Activated CD8-positive, alpha-beta memory T cell treated with anti-CD3 and anti-CD28 coated beads, Interleukin-2, amount 10 ng/mL, durations not matched to agents 7 days and 5 days (primary cell): ENCODE results near the gene NCOA3. TPM values are rescaled to one million over a fixed set of nuclear protein-coding genes. Genes with fewer than 3 reads are reported as not detected.

Experiments used
- ATAC-seq: fragments of 150-1000 bp; cut with Tn5 transposase; one replicate; pipeline ENCODE4 v1.10.0; 2021; ENCODE audit warnings: moderate library complexity
- CTCF ChIA-PET: fragments of 350-600 bp; sonication (Branson Sonifier 250); formaldehyde crosslinking; loops from one replicate; lab custom pipeline; 2021; ENCODE audit warnings: antibody characterized with exemption; lab: Charles Lee
- DNase-seq: peaks from one replicate; pipeline ENCODE4 v3.0.0-alpha.2; 2020
- H3K27ac Mint-ChIP-seq: one replicate; pipeline ENCODE4 v1.8.0; 2021; ENCODE audit warnings: mild to moderate bottlenecking, mixed read lengths
- H3K27me3 Mint-ChIP-seq: one replicate; pipeline ENCODE4 v1.8.0; 2021; ENCODE audit warnings: mixed read lengths
- H3K36me3 Mint-ChIP-seq: one replicate; pipeline ENCODE4 v1.8.0; 2021; ENCODE audit warnings: mild to moderate bottlenecking, mixed read lengths
- H3K4me1 Mint-ChIP-seq: one replicate; pipeline ENCODE4 v1.8.0; 2021; ENCODE audit warnings: mixed read lengths
- H3K4me3 Mint-ChIP-seq: one replicate; pipeline ENCODE4 v1.8.0; 2021; ENCODE audit warnings: mild to moderate bottlenecking, moderate library complexity, mixed read lengths
- H3K9me3 Mint-ChIP-seq: one replicate; pipeline ENCODE4 v1.8.0; 2022; ENCODE audit warnings: low read depth, mixed read lengths
- total RNA-seq, 2 experiments: library from RNA; stranded (reverse); gene quantifications; one replicate each; pipeline ENCODE4 v1.2.3, GENCODE V29; 2021

The NCOA3 gene
- total RNA-seq, 2 experiments from 2014 or later, result 74.9 to 75.8 TPM

DNA sequence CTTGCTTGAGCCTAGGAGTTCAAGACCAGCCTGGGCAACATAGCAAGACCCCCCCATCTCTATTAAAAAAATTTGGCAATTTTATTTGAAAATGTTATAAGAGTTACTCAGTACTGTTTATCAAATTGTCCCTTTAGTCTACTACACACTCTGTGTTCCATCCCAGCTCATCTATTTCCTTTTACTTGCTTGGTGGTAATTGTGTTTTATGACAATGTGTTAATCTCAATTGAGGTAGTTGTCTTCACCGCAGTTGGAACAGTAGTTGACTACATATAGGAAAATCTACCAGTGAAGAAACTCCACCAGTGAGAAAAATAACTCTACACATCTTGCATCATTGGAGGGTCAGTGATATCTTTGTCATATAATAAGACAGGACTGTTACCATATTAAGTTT lies 8.0 kb downstream of the NCOA3 start:
- Mint-ChIP-seq H3K27ac (peak overlapping the region; percentile 85), H3K4me1 (peaks cover 62% of the 10 kb centered on the region), H3K36me3 (peaks cover 33% of the 10 kb centered on the region), H3K4me3 (peak overlapping the region; percentile 63), H3K9me3 (no peaks in the 10 kb centered on the region), H3K27me3 (no peaks in the 10 kb centered on the region)
- no peak for DNase-seq
- no peak for ATAC-seq
- CTCF ChIA-PET, result interaction anchor here (0.9 to 2.3 kb wide), 3 partner anchors 11 to 111 kb away, joined by 3 to 8 read pairs (median 3); no protein-coding TSS in a partner anchor

DNA sequence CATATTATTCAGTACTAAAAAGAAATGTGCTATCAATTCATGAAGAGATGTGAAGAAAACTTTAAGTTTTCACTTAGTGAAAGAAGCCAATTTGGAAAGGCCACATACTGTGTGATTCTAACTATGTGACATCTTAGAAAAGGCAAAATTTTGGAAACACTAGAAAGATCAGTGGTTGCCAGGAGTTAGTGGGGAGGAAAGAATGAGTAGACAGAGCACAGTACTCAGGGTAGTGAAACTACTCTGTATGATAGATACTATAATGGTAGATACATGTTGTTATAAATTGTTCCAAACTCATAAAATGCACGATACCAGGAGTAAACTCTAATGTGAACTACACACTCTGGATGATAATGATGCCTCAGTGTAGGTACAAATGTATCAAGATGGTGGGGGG lies 14.2 kb downstream of the NCOA3 start:
- H3K4me3 Mint-ChIP-seq, result no peak overlapping the region
- H3K9me3 Mint-ChIP-seq, result peaks cover 8% of the 10 kb centered on the region
- H3K4me1 Mint-ChIP-seq, result peaks cover 26% of the 10 kb centered on the region
- DNase-seq (no peak), ATAC-seq (peak; percentile 52)
- CTCF ChIA-PET, result interaction anchor here (0.5 to 1.2 kb wide), 3 partner anchors 10 to 132 kb away, joined by 3 to 5 read pairs (median 3); no protein-coding TSS in a partner anchor
- H3K27ac Mint-ChIP-seq, result peak overlapping the region; percentile 41
- no peaks in the 10 kb centered on the region for H3K27me3 Mint-ChIP-seq
- peaks cover 55% of the 10 kb centered on the region for H3K36me3 Mint-ChIP-seq

DNA sequence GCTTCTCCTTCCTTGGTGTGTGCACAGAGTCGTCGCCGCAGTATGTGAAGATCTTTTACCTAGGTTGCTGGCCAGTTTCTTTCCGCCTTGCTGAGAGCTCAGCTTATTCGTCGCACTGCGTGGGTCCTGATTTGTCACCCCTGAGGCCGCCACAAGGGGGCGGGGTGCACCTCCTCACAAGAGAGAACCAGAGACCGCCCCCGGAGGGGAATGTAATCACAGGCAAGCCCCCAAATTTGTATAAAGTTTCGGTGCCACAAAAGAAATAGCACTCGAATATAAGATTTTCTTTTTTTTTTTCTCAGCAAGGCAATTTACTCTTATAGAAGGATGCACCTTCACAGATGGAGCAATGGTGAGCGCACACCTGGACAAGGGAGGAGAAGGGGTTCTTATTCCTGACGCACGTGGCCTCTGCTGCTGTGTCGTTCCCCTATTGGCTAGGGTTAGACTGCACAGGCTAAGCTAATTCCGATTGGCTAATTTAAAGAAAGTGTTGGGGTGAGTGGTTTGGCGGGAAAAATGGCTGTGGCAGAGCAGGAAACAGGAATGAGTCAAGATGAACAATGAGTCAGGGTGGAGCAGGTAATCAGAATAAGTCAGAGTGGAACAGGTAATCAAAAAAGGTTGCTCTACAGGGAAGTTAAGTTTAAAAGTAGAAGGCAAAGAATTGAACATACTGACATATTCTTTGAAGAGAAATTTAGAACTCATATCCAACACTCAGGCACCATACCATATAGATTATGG lies 19.5 kb downstream of the NCOA3 start:
- Mint-ChIP-seq H3K4me3 (no peak overlapping the region), H3K4me1 (peaks cover 14% of the 10 kb centered on the region), H3K36me3 (peaks cover 61% of the 10 kb centered on the region), H3K27ac (peak overlapping the region; percentile 35), H3K27me3 (no peaks in the 10 kb centered on the region), H3K9me3 (peaks cover 17% of the 10 kb centered on the region)
- ATAC-seq, result no peak
- DNase-seq, result no peak
- CTCF ChIA-PET, result interaction anchor here (0.6 to 0.7 kb wide), 2 partner anchors 47 to 106 kb away, joined by 3 to 4 read pairs; no protein-coding TSS in a partner anchor

DNA sequence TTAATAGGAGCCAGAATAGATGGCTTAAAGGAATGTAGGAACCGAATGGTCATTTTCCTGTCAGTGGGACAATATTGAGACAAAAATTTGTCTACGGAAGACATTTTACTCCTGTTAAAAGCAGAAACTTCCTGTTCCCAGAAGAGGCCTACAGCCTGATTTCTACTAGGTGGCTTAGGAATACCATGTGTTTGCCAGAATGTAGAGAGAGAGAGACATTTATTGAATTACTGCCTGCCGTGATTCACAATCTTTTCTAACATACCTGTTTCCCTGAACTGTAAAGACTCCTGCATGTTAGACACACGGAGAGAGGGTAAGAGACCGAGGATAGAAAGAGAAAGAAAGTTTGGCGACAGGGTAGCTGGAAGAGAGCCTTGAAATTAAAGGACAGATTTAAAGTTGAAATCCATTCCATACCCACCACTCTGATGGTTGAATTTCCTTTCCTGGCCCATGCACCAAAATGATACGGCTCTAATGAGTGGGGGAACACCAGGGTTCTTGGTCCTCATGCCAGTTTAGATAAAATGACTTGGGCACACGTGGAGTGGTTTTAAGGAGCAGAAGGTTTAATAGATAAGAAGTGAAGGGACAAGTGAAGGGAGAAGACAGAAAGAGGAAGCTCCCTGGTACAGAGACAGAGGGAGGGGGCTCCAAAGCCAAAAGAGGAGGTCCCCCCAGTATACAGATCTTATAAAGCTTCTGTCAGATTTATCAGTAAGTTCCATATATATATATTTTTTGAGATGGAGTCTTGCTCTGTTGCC lies 22.5 kb downstream of the NCOA3 start:
- H3K36me3 Mint-ChIP-seq, result peaks cover 56% of the 10 kb centered on the region
- H3K4me1 Mint-ChIP-seq, result peaks cover 22% of the 10 kb centered on the region
- H3K27me3 Mint-ChIP-seq, result no peaks in the 10 kb centered on the region
- no peak overlapping the region for H3K27ac Mint-ChIP-seq
- DNase-seq, result no peak
- peaks cover 23% of the 10 kb centered on the region for H3K9me3 Mint-ChIP-seq
- ATAC-seq, result no peak
- CTCF ChIA-PET, result interaction anchor here (0.7 kb wide), 1 partner anchor 140 kb away, joined by 3 read pairs; no protein-coding TSS in a partner anchor
- no peak overlapping the region for H3K4me3 Mint-ChIP-seq

DNA sequence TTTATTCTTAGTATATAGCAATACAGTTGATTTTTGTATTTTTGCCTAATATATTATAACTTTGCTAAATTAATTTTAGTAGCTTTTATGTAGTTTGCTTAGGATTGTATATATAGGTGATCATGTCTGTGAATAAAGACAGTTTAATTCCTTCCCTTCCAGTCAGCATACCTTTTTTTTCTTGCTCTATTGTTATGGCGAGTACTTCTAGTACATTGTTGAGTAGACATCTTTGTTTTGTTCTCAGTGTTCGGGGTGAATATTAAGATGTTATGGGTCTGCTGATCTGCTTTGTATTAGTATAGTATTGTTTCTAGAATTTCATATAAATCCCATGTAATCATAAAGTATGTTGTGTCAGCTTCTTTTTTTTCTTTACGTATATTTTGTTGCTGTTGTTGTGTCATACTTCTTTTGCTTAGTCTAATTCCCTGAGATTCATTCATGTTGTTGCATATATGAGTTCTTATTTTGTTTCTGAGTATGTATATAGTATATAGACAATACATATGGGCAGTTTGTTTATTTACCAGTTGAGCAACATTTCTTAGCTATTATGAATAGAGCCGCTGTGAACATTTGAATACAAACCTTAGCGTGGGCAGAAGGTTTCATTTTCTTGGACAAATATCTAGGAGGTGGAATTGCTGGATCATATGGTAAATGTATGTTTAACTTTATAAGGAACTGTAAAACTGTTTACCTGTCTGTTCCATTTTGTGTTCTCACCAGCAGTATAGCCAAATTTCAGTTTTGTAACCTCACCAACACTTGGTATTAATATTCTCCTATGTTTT lies 25.5 kb downstream of the NCOA3 start:
- CTCF ChIA-PET, result interaction anchor here (0.6 to 1.6 kb wide), 4 partner anchors 12 to 143 kb away, joined by 3 to 5 read pairs (median 3); no protein-coding TSS in a partner anchor

DNA sequence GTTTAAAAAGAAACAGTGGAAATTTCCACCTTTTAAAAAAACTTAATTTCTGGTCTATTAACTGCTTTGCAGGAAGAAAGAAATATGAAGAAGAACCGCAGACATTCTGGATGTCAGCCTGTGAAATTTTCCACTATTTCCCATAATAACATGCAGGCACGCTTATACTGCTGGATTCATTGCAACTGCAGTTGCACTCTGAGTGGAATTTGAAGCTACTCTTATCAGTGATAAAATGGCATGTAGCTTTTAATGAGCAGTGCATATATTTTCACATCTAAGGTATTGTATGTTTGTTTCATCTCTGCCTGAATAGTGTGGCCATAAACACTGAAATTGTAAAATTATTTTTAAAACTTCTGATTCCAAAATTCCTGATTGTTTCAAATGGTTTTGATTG lies 28.2 kb downstream of the NCOA3 start:
- CTCF ChIA-PET, result interaction anchor here (0.8 to 1.6 kb wide), 2 partner anchors 9 to 37 kb away, joined by 3 to 9 read pairs; no protein-coding TSS in a partner anchor
- ATAC-seq (no peak), DNase-seq (no peak)
- Mint-ChIP-seq H3K4me1 (peaks cover 31% of the 10 kb centered on the region), H3K27ac (no peak overlapping the region), H3K9me3 (peaks cover 6% of the 10 kb centered on the region), H3K27me3 (no peaks in the 10 kb centered on the region), H3K36me3 (peaks cover 45% of the 10 kb centered on the region), H3K4me3 (no peak overlapping the region)

More for the DNA sequence above, 25.5 kb downstream of the NCOA3 start:
- Mint-ChIP-seq H3K27me3 (no peaks in the 10 kb centered on the region), H3K36me3 (peaks cover 51% of the 10 kb centered on the region), H3K4me1 (peaks cover 25% of the 10 kb centered on the region), H3K4me3 (no peak overlapping the region), H3K27ac (no peak overlapping the region), H3K9me3 (peaks cover 10% of the 10 kb centered on the region)
- ATAC-seq (no peak), DNase-seq (no peak)

DNA sequence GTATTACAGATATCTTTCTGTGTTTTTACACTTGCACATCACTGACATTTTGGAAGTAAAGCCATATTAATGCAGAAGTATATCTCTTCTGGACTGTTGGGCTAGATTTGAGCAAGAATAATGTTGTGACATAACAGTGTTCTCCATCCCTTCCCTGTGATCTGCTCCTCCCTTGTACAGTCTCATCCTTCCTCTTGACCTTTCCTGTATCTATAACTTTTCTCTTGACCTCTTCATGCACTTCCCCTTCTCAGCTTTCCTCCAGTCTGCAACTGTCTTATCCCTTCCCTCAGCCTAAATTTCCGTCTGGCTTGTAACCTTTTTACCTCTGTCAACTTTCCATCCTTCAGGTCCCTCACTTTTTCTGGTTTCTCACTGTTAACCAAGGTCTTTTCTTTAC lies 29.8 kb downstream of the NCOA3 start:
- DNase-seq (no peak), ATAC-seq (no peak)
- Mint-ChIP-seq H3K36me3 (peaks cover 50% of the 10 kb centered on the region), H3K4me3 (no peak overlapping the region), H3K27me3 (no peaks in the 10 kb centered on the region), H3K4me1 (peaks cover 35% of the 10 kb centered on the region), H3K27ac (no peak overlapping the region), H3K9me3 (peaks cover 6% of the 10 kb centered on the region)
- CTCF ChIA-PET, result no interaction called here

DNA sequence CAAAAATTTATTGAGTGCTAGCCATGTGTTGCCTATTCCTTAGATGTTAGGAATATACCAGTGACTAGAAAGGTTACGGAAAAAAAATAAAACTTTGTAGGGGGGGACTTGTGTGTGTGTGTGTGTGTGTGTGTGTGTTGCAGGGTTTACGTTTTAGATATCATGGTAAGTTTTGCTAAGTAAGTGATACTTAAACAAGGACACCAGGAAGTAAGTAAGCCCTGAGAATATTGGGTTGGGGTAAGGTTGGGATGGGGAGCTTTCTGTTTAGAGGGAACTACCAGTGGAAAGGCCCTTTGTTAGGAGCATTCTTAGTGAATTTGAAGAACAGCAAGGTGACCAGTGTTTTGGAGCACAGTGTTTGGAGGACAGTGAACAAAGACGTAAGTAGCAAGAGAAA lies 30.3 kb downstream of the NCOA3 start:
- Mint-ChIP-seq H3K36me3 (peaks cover 46% of the 10 kb centered on the region), H3K4me1 (peaks cover 34% of the 10 kb centered on the region), H3K4me3 (no peak overlapping the region), H3K27ac (no peak overlapping the region), H3K9me3 (peaks cover 5% of the 10 kb centered on the region), H3K27me3 (no peaks in the 10 kb centered on the region)
- DNase-seq, result no peak
- CTCF ChIA-PET, result interaction anchor here (0.9 kb wide), 1 partner anchor 148 kb away, joined by 3 read pairs; no protein-coding TSS in a partner anchor
- ATAC-seq, result no peak

DNA sequence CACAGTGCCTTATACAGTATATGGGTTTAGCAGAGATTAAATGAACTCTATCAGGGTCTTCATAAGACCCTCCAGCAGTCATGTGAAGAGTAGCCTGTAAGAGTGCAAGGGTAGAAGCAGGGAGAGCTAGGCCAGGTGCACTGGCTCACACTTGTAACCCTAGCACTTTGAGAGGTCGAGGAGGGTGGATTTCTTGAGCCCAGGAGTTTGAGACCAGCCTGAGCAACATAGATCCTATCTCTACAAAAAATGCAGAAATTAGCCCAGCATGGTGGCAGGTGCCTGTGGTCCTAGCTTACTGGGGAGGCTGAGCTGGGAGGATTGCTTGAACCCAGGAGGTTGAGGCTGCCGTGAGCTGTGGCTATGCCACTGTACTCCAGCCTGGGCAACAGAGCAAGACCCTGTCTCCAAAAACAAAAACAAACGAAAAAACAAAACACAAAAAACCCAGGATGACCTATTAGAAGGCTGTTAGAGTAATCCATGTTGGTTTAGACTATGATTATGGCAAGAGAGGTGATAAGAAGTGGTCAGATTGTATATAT lies 31.9 kb downstream of the NCOA3 start:
- Mint-ChIP-seq H3K9me3 (no peaks in the 10 kb centered on the region), H3K27me3 (no peaks in the 10 kb centered on the region), H3K4me3 (no peak overlapping the region), H3K36me3 (peaks cover 37% of the 10 kb centered on the region), H3K27ac (no peak overlapping the region), H3K4me1 (peaks cover 28% of the 10 kb centered on the region)
- DNase-seq (no peak), ATAC-seq (no peak)
- CTCF ChIA-PET, result interaction anchor here (0.6 kb wide), 1 partner anchor 19 kb away, joined by 3 read pairs; no protein-coding TSS in a partner anchor

DNA sequence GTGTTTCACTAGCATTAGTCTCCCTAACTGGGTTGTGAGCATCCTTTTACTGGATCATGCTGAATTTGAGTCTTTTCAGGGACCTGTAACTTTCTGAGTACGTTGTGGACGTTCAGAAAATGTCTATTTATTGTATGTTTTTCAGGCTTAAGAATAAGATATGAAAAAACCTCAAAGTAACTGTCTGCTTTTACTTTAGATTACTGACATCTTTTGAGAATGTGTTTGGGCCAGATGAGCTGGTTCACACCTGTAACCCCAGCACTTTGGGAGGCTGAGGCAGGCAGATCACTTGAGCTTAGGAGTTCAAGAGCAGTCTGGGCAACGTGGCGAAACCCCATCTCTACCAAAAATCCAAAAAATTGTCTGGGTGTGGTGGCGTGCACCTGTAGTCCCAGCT lies 32.7 kb downstream of the NCOA3 start:
- ATAC-seq (no peak), DNase-seq (no peak)
- Mint-ChIP-seq H3K9me3 (no peaks in the 10 kb centered on the region), H3K36me3 (peaks cover 37% of the 10 kb centered on the region), H3K27me3 (no peaks in the 10 kb centered on the region), H3K27ac (peak overlapping the region; percentile 61), H3K4me1 (peaks cover 33% of the 10 kb centered on the region), H3K4me3 (no peak overlapping the region)
- CTCF ChIA-PET, result interaction anchor here (0.8 kb wide), 1 partner anchor 150 kb away, joined by 3 read pairs; no protein-coding TSS in a partner anchor

DNA sequence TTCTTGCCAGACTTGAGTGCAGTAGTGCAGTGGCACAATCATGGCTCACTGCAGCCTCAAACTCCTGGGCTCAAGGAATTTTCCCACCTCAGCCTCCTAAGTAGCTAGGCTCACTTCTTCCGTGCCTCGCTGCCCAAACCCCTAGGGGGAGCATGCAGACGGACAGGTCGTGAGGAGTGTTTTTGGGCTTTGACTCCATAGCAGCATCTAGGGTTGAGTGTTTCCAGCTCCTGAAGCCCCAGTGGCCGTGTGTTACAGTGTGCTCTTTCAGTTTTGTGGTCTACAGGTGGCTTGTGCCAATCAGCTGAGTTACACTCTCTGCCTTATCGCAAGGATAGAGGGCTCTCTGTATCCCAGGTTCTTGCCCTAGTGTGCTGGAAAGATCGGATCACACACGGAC lies 33.4 kb downstream of the NCOA3 start:
- H3K36me3 Mint-ChIP-seq, result peaks cover 34% of the 10 kb centered on the region
- H3K4me3 Mint-ChIP-seq, result no peak overlapping the region
- peaks cover 36% of the 10 kb centered on the region for H3K4me1 Mint-ChIP-seq
- CTCF ChIA-PET, result interaction anchor here (0.7 to 0.8 kb wide), 2 partner anchors 27 to 151 kb away, joined by 3 read pairs; no protein-coding TSS in a partner anchor
- no peak for DNase-seq
- no peak for ATAC-seq
- H3K9me3 Mint-ChIP-seq, result no peaks in the 10 kb centered on the region
- no peak overlapping the region for H3K27ac Mint-ChIP-seq
- H3K27me3 Mint-ChIP-seq, result no peaks in the 10 kb centered on the region

DNA sequence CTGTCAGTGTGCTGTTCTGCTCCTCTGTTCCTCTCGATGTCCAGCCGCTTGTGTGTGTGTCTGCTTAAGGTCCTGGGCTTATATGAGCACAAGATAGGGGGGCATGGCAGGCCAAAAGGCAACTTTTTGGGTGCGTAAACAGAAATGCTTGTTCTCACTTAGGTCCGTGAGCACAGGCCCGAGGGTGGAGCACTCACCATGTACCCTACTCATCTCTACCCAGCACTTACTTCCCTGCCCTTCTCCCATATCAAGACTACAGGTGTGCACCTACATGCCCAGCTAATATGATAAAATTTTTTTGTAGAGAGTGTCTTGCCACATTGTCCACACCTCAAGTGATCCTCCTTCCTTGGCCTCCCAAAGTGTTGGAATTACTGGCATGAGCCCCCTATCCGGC lies 34.3 kb downstream of the NCOA3 start:
- H3K9me3 Mint-ChIP-seq, result no peaks in the 10 kb centered on the region
- CTCF ChIA-PET, result interaction anchor here (0.6 kb wide), 1 partner anchor 27 kb away, joined by 3 read pairs; no protein-coding TSS in a partner anchor
- no peaks in the 10 kb centered on the region for H3K27me3 Mint-ChIP-seq
- no peak overlapping the region for H3K4me3 Mint-ChIP-seq
- peaks cover 33% of the 10 kb centered on the region for H3K36me3 Mint-ChIP-seq
- DNase-seq, result no peak
- H3K27ac Mint-ChIP-seq, result no peak overlapping the region
- H3K4me1 Mint-ChIP-seq, result peaks cover 43% of the 10 kb centered on the region
- no peak for ATAC-seq
